ENCODE measurements around the gene EGLN1.

EGLN1 gene

DNA sequence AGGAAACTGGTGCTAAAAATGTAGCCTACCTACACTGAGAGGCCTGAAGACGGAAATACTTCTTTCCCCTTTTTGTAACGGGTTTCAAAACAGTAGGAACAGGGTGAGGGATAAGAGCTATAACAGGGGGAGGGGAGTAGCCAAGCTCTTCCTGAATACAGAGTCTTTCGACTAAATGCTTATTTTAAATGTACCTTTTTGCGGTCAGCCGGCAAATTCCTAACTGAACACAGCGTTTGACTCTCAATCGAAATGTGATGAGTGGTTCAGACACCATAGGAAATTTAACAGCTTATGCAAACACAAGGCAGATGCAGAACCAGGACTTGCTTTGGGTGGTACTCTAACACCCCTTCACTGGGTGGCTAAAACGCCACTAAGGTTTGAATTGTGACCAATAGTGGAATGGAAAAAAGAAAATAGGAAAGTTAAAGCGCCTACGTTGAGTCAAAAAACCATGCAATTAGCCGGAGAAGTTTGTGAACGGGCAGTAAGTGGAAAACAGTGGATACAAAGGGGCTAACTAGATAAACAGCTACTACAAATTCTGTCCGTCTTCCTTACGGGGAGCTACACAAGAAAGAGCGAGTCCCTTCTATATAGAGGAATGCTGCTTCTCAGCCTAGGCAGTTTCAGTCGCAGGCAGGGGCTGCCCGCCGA lies 1.7 kb downstream of the EGLN1 start:
- TF ChIP-seq CEBPB (IDR thresholded peaks at IDR 0.05): no peak
- 0 out of 2 replicates have a peak, but pooled peaks have one; percentile 4 for TF ChIP-seq TEAD4 (IDR thresholded peaks at IDR 0.05)

DNA sequence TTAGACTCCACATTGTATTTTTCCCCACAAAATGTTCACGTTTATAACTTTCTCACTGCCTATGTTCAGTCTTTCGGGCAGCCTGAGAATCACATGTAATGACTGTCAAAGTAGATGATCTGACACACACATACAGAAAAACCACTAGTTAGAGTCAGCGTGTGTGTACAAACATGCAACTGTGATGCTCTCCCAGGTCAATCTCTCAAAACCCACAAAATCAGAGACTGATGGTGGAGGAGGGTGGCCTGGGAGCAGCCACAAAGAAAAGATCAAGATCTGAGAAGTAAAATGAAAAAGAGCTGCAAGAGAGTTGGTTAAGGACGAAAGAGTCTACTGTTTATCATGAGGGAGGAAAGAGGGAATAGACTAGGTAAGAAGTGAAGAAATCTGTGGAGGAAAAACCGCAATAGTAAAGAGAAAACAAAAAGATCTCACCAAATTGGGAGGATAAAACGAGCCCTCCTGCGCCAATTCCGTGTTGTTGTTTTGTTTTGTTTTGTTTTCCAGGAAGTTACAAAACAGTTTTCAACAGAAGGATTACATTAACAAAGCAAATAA lies 2.3 kb downstream of the EGLN1 start:
- TF ChIP-seq CREB1 (IDR thresholded peaks at IDR 0.05; ENCODE audit: low read depth): no peak
- TF ChIP-seq RAD21 (IDR thresholded peaks at IDR 0.05; ENCODE audit: low read depth): no peak
- no peak for TF ChIP-seq YY1 (IDR thresholded peaks at IDR 0.05; ENCODE audit: low read depth)
- no peak for TF ChIP-seq EGR1 (IDR thresholded peaks at IDR 0.05)
- TF ChIP-seq FOXM1 (IDR thresholded peaks at IDR 0.05; ENCODE audit: borderline replicate concordance, low read depth): no peak
- TF ChIP-seq, protein P1, sequence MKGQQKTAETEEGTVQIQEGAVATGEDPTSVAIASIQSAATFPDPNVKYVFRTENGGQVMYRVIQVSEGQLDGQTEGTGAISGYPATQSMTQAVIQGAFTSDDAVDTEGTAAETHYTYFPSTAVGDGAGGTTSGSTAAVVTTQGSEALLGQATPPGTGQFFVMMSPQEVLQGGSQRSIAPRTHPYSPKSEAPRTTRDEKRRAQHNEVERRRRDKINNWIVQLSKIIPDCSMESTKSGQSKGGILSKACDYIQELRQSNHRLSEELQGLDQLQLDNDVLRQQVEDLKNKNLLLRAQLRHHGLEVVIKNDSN (IDR thresholded peaks at IDR 0.05): no peak
- TF ChIP-seq CEBPB (IDR thresholded peaks at IDR 0.05): no peak
- TF ChIP-seq, protein P2, sequence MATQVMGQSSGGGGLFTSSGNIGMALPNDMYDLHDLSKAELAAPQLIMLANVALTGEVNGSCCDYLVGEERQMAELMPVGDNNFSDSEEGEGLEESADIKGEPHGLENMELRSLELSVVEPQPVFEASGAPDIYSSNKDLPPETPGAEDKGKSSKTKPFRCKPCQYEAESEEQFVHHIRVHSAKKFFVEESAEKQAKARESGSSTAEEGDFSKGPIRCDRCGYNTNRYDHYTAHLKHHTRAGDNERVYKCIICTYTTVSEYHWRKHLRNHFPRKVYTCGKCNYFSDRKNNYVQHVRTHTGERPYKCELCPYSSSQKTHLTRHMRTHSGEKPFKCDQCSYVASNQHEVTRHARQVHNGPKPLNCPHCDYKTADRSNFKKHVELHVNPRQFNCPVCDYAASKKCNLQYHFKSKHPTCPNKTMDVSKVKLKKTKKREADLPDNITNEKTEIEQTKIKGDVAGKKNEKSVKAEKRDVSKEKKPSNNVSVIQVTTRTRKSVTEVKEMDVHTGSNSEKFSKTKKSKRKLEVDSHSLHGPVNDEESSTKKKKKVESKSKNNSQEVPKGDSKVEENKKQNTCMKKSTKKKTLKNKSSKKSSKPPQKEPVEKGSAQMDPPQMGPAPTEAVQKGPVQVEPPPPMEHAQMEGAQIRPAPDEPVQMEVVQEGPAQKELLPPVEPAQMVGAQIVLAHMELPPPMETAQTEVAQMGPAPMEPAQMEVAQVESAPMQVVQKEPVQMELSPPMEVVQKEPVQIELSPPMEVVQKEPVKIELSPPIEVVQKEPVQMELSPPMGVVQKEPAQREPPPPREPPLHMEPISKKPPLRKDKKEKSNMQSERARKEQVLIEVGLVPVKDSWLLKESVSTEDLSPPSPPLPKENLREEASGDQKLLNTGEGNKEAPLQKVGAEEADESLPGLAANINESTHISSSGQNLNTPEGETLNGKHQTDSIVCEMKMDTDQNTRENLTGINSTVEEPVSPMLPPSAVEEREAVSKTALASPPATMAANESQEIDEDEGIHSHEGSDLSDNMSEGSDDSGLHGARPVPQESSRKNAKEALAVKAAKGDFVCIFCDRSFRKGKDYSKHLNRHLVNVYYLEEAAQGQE (IDR thresholded peaks at IDR 0.05; ENCODE audit: low read depth): no peak
- TF ChIP-seq TEAD4 (IDR thresholded peaks at IDR 0.05): no peak
- TF ChIP-seq NFIC (IDR thresholded peaks at IDR 0.05): no peak
- no peak for TF ChIP-seq ZBTB7A (IDR thresholded peaks at IDR 0.05; ENCODE audit: low read depth)
- TF ChIP-seq, protein P3, sequence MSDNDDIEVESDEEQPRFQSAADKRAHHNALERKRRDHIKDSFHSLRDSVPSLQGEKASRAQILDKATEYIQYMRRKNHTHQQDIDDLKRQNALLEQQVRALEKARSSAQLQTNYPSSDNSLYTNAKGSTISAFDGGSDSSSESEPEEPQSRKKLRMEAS (IDR thresholded peaks at IDR 0.05): no peak
- TF ChIP-seq TCF12 (IDR thresholded peaks at IDR 0.05; ENCODE audit: low read depth): no peak
- TF ChIP-seq EP300 (IDR thresholded peaks at IDR 0.05; ENCODE audit: borderline replicate concordance): no peak
- no peak for TF ChIP-seq TAF1 (IDR thresholded peaks at IDR 0.05; ENCODE audit: low read depth)

DNA sequence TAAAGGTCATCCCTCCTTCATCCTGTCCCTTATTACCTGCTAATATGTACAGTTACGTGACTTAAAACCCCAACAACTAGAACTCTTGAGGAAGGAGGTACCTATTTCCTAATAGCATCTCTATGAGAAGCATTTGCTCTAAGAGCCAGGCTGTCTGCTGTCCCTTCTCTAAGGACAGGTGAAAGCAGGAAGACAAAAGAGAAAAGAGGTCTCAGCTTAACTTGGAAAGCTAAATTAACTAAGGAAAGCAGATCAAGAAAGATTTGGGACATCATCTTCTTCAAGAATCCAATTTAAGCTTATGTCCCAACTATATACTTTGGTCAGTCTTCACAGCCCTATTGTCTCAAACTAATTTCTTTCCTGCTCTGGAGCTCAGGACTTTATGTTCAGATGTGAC lies 2.9 kb downstream of the EGLN1 start:
- TF ChIP-seq TCF12 (IDR thresholded peaks at IDR 0.05; ENCODE audit: low read depth) (no peak), RAD21 (IDR thresholded peaks at IDR 0.05; ENCODE audit: low read depth) (no peak), CREB1 (IDR thresholded peaks at IDR 0.05; ENCODE audit: low read depth) (no peak), ZBTB7A (IDR thresholded peaks at IDR 0.05; ENCODE audit: low read depth) (no peak), YY1 (IDR thresholded peaks at IDR 0.05; ENCODE audit: low read depth) (no peak), EGR1 (IDR thresholded peaks at IDR 0.05) (no peak), FOXM1 (IDR thresholded peaks at IDR 0.05; ENCODE audit: borderline replicate concordance, low read depth) (no peak), CEBPB (IDR thresholded peaks at IDR 0.05) (no peak), TEAD4 (IDR thresholded peaks at IDR 0.05) (no peak), TAF1 (IDR thresholded peaks at IDR 0.05; ENCODE audit: low read depth) (no peak), EP300 (IDR thresholded peaks at IDR 0.05; ENCODE audit: borderline replicate concordance) (no peak), NFIC (IDR thresholded peaks at IDR 0.05) (no peak)
- TF ChIP-seq, protein P3 (IDR thresholded peaks at IDR 0.05): no peak
- TF ChIP-seq, protein P1 (IDR thresholded peaks at IDR 0.05): no peak
- TF ChIP-seq, protein P2 (IDR thresholded peaks at IDR 0.05; ENCODE audit: low read depth): no peak

DNA sequence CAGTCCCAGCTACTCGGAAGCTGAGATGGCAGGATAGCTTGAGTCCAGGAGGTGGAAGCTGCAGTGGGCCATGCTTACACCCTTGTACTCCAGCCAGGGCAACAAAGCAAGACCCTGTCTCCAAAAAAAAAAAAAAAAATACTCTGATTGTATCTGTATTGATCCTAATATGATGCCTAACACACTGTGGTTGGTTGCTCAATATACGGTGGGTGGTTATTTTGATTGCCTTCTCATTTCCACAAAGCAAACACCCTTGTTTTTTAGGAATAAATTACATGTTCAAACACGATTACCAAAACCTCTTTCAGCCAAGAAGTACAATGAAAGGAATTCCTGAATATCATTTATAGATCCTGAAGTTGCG lies 3.4 kb downstream of the EGLN1 start:
- TF ChIP-seq, protein P2 (IDR thresholded peaks at IDR 0.05; ENCODE audit: low read depth): no peak
- TF ChIP-seq ZBTB7A (IDR thresholded peaks at IDR 0.05; ENCODE audit: low read depth) (no peak), TEAD4 (IDR thresholded peaks at IDR 0.05) (no peak), TAF1 (IDR thresholded peaks at IDR 0.05; ENCODE audit: low read depth) (no peak), CEBPB (IDR thresholded peaks at IDR 0.05) (no peak)
